ENCODE results near the gene FERMT2.

FERMT2 gene

DNA sequence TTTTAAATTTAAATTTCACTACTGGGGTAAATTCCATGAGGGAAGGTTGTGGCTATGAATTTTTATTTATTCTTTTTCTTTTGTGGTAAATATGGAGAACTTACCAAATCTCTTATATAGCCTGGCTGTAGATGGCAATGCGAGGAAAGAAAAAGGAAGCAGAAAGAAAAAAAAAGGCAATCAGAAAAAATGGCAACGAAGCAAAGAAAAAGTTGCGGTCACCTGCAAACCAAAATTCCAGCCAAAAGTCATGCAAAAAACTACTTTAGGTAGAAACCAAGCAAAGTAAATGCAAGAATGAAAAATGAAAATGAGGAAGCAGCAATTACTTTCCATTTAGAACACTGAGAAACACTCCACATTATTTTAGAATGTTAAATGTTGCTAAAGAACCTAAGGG lies 89.9 kb downstream of the FERMT2 start:
- no peak for DNase-seq

DNA sequence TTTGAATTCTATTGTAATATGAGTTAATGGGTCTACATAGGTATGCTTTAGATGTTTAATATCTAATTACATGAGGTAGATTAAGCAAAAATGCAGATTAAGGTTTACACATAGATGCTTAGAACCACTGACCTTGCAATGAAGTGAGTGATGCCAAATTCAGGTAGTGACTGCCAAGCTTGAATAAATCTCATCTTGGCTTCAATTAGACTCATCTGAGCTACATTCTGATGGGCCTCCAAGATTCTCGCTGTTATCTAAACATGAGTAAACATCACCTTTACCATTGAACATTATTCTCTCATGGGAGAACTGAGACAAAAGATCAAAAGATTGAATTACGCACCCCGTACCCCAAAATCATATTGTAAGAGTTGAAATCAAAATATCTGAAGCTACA lies 90.6 kb downstream of the FERMT2 start:
- no peak for DNase-seq

DNA sequence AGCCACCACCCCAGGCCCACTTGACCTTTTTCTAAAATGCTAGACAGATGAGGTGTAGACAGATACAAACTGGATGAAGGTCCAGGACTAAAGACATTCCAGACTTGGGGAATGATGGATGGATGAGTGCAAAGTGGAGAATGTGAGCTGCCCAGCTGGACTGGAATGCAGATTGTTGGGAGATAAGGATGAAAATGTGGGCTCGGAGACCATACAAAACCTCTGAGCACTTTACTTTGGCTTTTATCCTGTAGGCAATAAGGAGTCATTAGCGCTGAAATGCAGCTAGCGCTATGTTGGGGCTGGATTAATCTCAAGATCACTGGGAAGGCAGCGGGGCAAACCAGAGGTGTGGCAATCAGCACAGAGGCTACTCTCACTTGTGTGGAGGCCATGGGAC lies 94.7 kb downstream of the FERMT2 start:
- DNase-seq: peak; percentile 96

DNA sequence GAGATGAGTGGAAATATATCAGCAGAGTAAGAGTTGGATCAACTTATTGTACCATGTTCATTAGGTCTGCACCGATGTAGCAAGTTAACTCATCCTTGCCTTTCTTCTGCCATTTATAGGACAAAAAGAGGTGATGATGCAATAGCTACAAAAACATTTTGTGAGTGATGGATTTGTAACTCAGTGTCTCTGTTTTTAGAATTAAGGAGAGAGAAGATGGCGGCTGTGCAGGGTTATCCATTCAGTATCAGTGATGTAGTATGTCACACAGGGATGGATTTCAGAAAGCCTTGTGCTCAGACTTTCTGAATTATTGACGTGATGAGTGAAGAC lies 97.4 kb downstream of the FERMT2 start:
- no peak for DNase-seq

DNA sequence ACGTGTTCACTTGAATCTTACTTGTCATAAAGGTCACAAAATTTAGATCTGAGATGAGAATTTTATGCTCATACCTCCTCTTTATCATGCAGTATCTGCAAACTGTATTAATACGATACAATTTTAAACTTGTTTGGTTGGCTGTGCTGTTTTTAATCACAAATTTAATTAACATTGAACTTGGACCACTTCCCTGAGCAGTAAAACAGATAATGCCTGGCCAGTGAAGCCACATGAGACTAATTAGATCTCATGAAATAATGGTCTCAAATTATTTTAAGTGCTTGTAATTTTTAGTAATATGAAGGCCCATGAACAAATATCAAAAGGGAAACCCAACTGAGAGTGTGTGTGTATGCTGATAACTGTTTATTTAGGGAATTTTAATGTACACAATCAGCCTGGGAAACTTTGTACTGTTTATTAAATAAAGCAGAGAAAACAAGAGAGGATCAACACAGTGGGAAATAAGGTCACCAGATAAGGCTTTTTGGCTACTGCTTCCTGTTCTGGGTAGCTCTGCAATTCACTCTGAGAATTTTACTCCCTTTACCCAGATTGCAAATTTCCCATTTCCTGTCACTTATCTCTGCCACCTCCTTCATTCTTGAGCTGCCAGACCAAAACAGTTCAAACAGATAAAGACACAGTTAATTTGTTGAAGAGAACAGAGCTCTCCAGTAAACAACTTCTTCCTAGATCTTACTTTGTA lies 97.9 kb downstream of the FERMT2 start:
- DNase-seq: no peak

DNA sequence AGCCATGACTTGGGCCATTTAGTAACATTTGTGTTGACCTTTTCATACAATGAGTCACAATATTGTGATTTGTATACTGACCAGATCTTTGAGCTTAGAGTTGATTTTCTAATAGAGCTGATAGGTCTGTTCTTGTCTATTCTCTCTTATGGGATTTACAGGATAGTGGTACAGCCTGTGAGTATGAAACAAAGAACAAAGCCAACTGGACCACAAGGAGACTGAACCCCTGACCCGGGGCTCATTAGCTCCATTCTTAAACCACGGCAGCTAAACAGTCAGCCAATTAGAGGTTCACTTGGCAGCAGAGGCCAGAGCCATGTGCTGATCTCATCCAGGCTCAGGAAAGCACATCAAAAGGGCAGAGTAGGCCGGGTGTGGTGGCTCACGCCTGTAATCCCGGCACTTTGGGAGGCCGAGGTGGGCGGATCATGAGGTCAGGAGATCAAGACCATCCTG lies 100.4 kb downstream of the FERMT2 start:
- DNase-seq: peak; percentile 77

DNA sequence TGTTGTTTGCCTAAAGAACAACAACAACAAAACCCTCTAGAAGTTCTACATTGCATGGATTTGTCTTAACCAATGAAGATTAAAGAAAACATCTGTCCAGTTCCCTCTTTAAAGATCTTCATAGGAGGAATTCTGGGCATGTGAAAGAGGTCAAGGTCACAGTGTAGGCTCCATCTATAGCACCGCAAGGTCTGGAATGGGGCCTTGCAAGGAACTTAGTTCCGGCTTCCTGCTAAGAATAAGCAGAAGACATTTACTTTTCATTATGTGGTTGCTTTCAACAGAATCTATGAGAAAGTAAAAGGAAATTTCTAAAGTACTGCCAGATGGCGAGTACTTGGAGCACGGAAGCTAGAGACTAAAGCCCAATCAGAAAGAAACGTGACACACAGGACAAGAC lies 102.2 kb downstream of the FERMT2 start:
- no peak for DNase-seq

DNA sequence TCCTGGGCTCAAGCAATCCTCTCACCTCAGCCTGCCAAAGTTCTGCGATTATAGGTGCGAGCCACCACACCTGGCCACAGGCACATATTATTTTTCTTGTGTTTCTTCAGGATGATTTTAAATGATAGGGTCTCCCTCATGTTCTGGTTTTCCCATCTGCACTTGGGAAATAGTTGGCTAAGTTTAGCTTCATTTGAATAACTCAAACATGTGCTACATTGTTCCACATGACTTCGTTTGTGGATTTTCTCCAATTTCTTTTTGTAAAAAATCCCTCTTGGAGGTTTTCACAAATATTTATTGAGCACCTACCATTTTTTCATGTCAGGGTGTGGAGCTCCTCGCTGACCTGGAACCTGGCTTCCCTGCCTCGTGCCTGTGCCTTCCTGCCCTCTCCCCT lies 104.3 kb downstream of the FERMT2 start:
- no peak for DNase-seq

DNA sequence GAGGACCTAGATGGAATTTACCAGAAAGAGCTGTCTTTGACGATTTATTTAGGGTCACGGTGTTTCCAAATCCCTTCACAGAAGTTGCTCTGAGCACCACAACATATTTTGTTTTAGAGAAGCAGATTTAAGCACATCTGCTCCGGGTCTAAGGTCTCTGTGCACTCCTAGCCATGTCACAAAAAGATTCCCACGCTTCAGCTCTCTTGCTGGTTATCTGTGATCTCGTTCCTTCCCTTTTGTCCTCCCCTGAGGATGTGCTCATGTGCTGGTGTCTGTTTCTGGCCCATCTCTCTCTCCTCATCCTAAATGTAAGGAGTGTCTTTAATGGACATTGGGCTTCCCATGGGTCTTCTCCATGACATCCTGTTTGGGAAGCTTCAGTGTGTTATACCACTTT lies 105.8 kb downstream of the FERMT2 start:
- peak; percentile 58 for DNase-seq

DNA sequence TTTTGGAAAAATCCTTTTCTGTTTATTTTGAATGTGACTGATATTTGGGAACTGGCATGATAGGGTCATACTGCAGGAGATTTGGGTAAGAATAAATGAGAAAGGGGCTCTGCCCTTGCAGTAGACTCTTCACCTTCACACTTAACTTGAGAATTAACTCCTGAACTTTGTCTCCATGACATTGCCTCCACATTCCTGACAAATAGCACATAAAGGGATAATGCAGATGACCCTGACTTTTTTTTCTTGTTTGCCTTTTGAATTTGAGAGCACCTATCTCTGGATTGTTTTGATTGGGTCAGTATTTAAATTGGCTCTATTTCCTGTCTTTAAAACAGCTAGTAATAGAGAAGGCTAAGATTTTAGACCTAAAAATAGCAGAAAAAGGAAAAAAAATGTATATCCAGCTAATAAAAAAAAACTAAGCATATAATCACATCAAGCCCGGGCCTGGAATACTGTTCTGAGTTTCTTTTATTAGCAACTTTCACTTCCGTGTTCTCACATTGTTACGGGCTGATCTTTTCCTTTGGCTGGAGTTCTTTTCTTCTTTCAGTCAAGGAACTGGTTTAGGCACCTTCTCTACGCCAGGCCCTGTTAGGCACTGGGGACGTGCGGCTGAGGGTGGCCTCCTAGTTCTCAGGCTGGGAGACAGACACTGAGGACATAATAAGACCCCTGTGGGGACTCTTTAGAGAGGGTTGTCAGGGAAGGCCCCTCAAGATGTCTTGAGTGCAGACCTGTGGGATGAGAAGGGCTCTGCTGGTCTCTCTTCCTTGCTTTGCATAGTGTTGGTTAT lies 106.4 kb downstream of the FERMT2 start:
- no peak for DNase-seq

DNA sequence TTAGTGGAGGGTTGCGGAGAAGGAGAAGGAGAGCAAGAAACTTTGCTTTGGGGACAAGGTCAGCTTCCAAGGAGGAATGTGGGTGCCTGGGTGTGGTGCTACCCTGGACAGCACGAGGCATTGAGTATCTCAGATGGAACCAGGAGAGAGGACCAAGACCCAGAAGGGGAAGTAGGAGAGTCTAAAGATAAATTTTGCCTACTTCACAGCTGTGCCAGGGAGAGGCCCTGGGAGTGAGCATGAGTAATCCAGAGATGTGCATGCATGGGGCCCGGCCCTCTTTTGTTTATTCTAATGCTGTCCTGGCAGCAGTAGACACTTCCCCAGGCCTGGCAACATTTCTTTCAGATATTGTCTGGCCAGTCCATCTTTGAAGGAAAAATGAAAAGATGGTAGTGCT lies 110.0 kb downstream of the FERMT2 start:
- DNase-seq: no peak

DNA sequence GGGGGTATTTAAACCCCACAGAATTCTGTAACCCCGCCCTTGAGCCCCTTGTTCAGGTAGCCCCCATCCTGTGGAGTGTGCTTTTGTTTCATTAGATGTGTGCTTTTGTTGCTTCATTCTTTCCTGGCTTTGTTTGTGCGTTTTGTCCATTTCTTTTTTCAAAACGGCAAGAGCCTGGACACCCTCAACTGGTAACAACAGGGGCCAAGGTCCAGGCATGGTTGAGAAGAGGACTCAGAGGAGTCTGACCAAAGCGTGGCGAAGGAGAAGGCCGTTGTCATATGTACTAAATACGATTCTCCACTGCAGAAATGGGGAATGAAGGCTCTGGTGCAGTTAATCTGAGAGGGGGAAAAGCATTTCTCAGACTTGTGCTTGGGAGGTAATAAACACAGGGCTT lies 113.4 kb downstream of the FERMT2 start:
- DNase-seq: no peak

DNA sequence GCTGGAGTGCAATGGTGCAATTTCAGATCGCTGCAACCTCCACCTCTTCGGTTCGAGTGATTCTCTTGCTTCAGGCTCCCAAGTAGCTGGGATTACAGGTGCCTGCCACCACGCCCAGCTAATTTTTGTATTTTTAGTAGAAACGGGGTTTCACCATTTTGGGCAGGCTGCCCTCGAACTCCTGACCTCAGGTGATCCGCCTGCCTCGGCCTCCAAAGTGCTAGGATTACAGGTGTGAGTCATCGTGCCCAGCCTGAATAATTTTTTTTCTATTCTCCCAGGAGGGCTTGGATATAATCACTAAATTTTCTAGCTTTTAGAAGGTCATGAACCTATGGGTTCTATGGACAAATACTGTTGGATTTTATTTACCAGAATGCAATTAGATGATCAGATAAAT lies 114.8 kb downstream of the FERMT2 start:
- DNase-seq: no peak

DNA sequence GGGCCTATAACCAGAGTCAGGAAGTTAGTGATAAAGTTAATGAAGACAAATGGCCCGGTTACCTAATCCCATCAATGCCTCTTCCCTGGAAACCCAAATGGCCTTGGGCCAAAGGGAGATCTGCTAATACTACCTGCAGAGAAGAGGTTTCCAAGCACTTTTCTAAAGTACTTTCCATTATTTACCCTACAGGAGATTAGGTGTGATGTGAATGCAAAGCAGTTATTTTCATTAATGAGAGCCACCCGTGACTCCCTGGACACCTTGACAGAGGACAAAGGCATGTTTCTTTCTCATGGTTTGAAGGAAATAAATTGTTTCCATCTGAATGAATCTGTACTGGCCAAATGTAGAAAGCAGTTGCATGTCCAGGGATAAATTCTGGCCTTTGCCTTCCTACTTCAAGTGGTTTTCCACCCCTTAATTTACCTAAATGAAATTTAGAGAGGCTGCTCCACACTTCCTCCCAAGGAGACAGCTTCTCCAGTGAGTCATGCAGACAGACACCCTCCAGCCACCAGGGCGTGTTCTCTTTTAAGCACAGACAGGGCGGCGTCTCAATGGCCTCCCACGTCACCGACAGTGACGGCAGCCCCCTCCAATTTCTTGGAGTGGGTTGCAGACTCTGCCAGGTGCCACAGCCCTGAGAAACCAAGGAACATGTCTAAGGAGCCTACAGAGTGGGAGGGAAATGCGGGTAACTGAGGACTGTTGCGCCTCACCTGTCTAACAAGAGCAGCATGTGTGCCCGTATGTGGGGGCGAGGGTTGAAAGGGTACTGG lies 115.5 kb downstream of the FERMT2 start:
- DNase-seq: peak; percentile 97

DNA sequence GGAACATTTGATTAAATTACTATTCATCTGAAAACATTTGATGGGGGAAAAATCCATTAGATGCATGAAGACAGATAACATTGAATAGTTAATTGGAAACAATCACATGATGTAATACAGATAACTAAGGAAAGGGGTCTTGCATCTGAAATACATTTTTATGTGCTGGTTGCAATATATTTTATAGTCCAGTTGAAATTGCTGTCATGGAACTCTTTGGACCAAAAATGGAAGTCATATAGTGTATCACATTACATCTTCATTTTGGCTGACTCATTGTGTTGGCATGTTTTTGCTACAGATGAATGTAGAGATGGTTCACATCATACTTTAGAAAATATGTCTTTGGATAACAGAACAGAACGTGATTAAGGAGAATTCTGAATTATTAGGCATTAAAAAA lies 116.4 kb downstream of the FERMT2 start:
- DNase-seq: no peak

DNA sequence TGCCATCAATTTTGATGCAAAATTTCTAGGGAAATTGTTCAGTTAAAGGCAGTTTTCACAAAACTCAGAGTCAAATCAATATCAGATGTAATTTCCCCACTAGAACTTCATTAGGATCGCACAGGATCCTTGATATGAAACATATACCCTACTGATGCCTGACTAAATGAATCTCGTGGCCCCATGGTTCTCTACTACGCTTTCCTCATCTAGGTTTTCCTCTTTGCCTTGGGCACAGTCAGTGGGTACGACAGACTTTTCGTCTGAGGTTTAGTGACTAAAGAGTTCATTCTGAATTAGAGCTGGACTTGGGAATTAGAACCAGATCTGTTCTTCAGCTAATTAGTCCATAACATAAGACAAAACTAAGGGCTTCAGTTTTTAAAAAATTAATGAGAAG lies 117.0 kb downstream of the FERMT2 start:
- DNase-seq: no peak

DNA sequence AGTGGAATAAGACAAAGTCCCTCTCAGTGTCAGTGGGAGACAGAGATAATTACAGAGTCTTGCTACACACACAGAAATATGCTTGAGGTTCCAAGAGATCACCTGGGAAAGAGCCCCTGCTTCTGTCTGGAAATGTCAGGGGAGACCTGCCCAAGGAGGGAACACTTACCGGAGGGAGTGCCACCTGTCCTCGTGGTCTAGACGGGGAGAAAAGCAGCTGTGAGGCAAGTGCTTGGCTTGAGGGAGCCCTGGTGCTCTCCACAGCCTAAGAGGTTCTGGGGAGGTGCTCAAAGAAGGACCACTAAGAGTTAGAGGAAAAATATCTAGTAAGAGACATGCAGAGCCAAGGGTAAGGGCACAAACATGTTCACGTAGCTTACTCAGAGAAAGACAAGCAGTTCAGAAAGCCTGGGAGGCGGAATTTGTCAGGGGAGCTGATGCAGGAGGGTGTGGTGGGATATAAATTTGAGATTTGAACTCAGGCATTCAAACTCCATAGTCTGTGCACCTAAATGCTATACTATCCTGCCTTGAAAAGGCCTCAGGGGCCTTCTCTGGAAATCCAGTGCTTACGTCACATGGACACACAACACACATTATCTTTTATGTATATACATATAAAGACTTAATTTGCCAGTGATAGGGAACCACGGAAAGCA lies 121.2 kb downstream of the FERMT2 start:
- peak; percentile 59 for DNase-seq

DNA sequence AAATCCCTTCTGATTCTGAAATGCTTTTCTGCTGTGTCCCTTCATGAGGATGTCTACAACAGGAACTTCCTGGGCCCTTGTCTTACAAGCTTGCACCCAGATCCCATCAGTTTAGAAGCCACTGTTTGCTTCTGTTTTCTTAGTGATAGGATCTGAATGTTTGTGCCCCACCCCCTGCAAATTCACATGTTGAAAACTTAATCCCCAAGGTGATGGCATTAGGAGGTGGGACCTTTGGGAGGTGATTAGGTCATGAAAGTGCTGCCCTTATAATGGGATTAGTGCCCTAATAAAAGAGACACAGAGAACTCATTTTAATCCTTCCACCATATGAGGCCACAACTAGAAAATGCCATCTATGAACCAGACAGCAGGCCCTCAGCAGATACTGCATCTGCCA lies 123.4 kb downstream of the FERMT2 start:
- DNase-seq: peak; percentile 53

DNA sequence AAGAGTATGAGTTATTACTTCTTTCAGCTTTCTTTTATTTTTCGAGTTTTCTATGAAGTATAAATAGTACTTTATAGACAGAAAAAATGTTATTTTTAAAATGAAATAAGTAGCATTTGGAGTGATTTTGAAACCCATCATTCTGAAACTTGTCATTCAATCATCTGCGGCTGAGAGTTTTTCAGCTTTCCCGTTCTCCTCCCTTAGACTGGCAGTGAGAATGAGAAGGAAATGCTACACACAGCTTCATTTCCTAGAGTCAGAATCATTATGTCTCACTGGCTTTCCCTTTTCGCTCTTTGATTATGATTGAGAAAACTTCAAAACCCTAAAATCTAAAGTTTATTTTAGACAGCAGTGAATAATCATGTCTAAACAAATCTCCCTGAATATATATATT lies 125.8 kb downstream of the FERMT2 start:
- no peak for DNase-seq

DNA sequence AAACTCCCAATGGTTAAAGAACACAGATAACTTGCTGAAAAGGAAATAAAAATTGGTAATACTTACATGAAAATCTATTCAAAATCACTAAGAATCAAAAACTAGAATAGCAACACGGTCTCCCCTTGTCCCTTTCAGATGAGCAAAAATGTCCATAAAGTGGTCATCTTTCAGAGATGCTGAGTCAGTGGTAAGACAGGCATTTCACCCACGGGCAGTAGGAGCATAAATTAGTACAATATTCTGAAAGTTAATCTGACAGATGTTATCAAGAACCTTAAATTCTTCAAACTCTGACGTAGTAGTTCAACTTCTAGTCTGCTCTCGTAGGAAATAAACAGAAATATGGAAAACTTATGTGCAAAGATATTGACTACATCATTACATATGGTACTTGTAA lies 126.4 kb downstream of the FERMT2 start:
- no peak for DNase-seq

DNA sequence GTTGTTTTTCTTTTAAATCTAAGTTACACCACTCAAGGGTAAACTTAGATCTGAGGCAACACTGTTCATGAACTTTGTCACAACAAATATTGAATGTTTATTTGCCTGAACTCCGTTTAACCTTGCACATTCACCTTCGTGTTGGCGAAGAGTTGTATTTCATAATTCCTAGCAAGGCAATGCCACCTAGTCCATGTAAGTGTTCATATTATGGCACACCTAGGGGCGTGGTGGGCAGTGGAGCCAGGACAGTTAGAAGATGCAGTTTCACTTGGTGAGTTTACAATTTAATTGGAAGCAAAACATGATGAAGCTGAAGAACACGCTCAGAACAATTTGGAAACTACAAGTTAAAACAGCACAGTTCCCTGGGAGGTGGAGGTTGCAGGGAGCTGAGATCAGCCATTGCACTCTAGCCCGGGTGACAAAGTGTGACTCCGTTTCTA lies 129.0 kb downstream of the FERMT2 start:
- no peak for DNase-seq

DNA sequence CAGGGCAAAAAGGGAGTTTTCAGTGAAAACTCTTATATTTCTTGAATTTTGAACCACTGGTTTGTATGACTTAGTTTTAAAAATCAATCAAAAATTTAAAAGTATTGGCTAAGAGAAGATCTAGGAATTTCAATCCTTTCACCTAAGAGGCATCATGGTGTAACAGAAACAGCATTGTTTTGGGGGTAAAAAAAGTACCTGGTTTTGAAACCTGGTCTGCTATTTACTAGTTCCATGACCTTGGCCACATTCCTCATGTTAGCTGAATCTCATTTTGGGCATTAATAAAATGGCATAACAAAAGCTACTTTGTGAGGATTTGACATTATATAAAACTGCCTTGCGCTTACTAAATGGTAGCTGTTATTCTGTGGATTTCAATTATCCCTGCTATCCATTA lies 142.7 kb downstream of the FERMT2 start:
- no peak for DNase-seq
